K562 (cell line): ENCODE data around the gene COMMD8. TPM values are rescaled to one million over a fixed set of nuclear protein-coding genes. Genes with fewer than 3 reads are reported as not detected.

Source experiments
- ATAC-seq: fragments of 200-7000 bp; cut with Tn5 transposase; 3 replicates; pipeline ENCODE4 v1.9.1; 2020; ENCODE audit warnings: moderate library complexity
- BruUV-seq: library from RNA; stranded (reverse); fragments of 400-500 nt; replicated peaks from 2 replicates; lab custom pipeline; 2021; lab: Mats Ljungman, UMichigan
- CTCF ChIA-PET: fragments of 300-600 bp; formaldehyde crosslinking; extraction: SDS; loops from one replicate; lab custom pipeline; 2021; ENCODE audit warnings: low intra/inter-chr PET ratio; lab: Yijun Ruan, JAX
- POLR2A ChIA-PET: fragments of 300-600, 350-650 bp; sonication (Branson Sonifier 250); formaldehyde crosslinking; extraction: SDS; loops from one replicate; lab custom pipeline; 2021; ENCODE audit warnings: antibody characterized with exemption, inconsistent platforms; lab: Yijun Ruan, JAX
- DNase-seq, 4 experiments: peaks; one replicate each; pipeline versions ENCODE4 v3.0.0 to v3.0.0-alpha.2; 2011 to 2018; ENCODE audit warnings: low spot score in 3 of 4, mixed read lengths in 3 of 4; ENCODE audit errors: extremely low read depth in 1 of 4
- FAIRE-seq: peaks from 2 replicates; lab custom pipeline; 2011; peaks lifted over from hg19 to GRCh38; lab: Jason Lieb, UNC
- H2AFZ ChIP-seq: 2 replicates; pipeline ENCODE4 v1.6.0; 2011; ENCODE audit warnings: low read depth, low read length, control low read depth, inconsistent platforms
- H3K27ac ChIP-seq: fragments of 200-600 bp; 3 replicates; pipeline ENCODE4 v1.8.0; 2011; ENCODE audit warnings: low read depth, mild to moderate bottlenecking, control low read depth, inconsistent platforms, low read length, moderate library complexity, mixed read lengths; ENCODE audit errors: extremely low read depth
- H3K27me3 ChIP-seq, 2 experiments: fragments of 300-600 bp in 1 of 2; 2 replicates in 1 of 2; 3 replicates in 1 of 2; pipeline versions ENCODE4 v1.6.0 to v1.8.0; 2011; ENCODE audit warnings: inconsistent platforms in 2 of 2, low read length in 2 of 2, mild to moderate bottlenecking in 1 of 2, mixed read lengths in 1 of 2, moderate library complexity in 1 of 2; ENCODE audit not compliant: control insufficient read depth in 2 of 2, insufficient read depth in 2 of 2
- H3K36me3 ChIP-seq: fragments of 300-600 bp; 3 replicates; pipeline ENCODE4 v1.8.0; 2011; ENCODE audit warnings: mild to moderate bottlenecking, low read length, inconsistent platforms; ENCODE audit not compliant: control insufficient read depth, insufficient read depth
- H3K4me1 ChIP-seq, 2 experiments: fragments of 200-600 bp in 1 of 2; replicated peaks in 1 of 2; 2 replicates in 1 of 2; 3 replicates in 1 of 2; pipeline versions ENCODE4 v1.5.1 to v1.8.0; 2011; ENCODE audit warnings: inconsistent platforms in 2 of 2, low read length in 2 of 2, mild to moderate bottlenecking in 1 of 2, mixed read lengths in 1 of 2, moderate library complexity in 1 of 2; ENCODE audit not compliant: control insufficient read depth in 2 of 2, insufficient read depth in 2 of 2
- H3K4me2 ChIP-seq: 2 replicates; pipeline ENCODE4 v1.6.1; 2011; ENCODE audit warnings: low read length, control low read depth, inconsistent platforms, mixed read lengths; ENCODE audit not compliant: insufficient read depth
- H3K4me3 ChIP-seq: fragments of 200-600 bp; sonication (generic), shearing (Covaris generic); 2 replicates; pipeline ENCODE4 v1.5.1; 2016; ENCODE audit warnings: control low read depth, inconsistent platforms
- H3K79me2 ChIP-seq: fragments of 200-600 bp; 3 replicates; pipeline ENCODE4 v1.8.0; 2011; ENCODE audit warnings: low read length, inconsistent platforms; ENCODE audit not compliant: control insufficient read depth, insufficient read depth
- H3K9ac ChIP-seq, 2 experiments: 2 replicates each; pipeline versions ENCODE4 v1.6.0 to v1.6.1; 2011; ENCODE audit warnings: low read depth in 2 of 2, low read length in 2 of 2, control low read depth in 1 of 2, inconsistent platforms in 1 of 2, mild to moderate bottlenecking in 1 of 2, mixed read lengths in 1 of 2; ENCODE audit not compliant: insufficient read depth in 1 of 2
- H3K9me1 ChIP-seq: one replicate; pipeline ENCODE4 v1.6.0; 2011; ENCODE audit warnings: inconsistent platforms, mild to moderate bottlenecking, low read length, moderate library complexity; ENCODE audit not compliant: control insufficient read depth, insufficient read depth
- H3K9me3 ChIP-seq: replicated peaks from 2 replicates; pipeline ENCODE4 v1.5.1; 2011; ENCODE audit warnings: low read depth, low read length, inconsistent platforms; ENCODE audit not compliant: control insufficient read depth, insufficient read depth
- H4K20me1 ChIP-seq: replicated peaks from 2 replicates; pipeline ENCODE4 v1.6.1; 2011; ENCODE audit warnings: low read length, inconsistent platforms, mixed read lengths; ENCODE audit not compliant: control insufficient read depth, insufficient read depth
- COPS2 ChIP-seq: fragments of 450-650 bp; conservative IDR thresholded peaks from 2 replicates; pipeline ENCODE4 v1.6.1; 2016; ENCODE audit warnings: mild to moderate bottlenecking, moderate library complexity
- EP300 ChIP-seq: IDR thresholded peaks from 2 replicates; pipeline ENCODE4 v1.6.1; 2012; ENCODE audit warnings: low read length, improper control_type of control experiment
- NCOA2 ChIP-seq, 2 experiments: fragments of 450-650 bp; IDR thresholded peaks; 2 replicates each; pipeline ENCODE4 v1.6.1; 2018; ENCODE audit warnings: mild to moderate bottlenecking in 2 of 2, moderate library complexity in 1 of 2; ENCODE audit not compliant: partially characterized antibody in 2 of 2
- PHF8 ChIP-seq: fragments of 200-600 bp; sonication (generic); IDR thresholded peaks from 2 replicates; pipeline ENCODE4 v1.6.1; 2012; ENCODE audit warnings: mixed run types, mild to moderate bottlenecking, inconsistent platforms, low read length, moderate library complexity, borderline replicate concordance
- PYGO2 ChIP-seq: fragments of 450-650 bp; IDR thresholded peaks from 2 replicates; pipeline ENCODE4 v1.6.1; 2016; ENCODE audit warnings: mild to moderate bottlenecking, missing genetic modification characterization, moderate library complexity, missing compliant biosample characterization
- RAD51 ChIP-seq: fragments of 450-650 bp; IDR thresholded peaks from 2 replicates; pipeline ENCODE4 v1.7.1; 2016; ENCODE audit warnings: low read depth, mild to moderate bottlenecking, borderline replicate concordance
- RB1 ChIP-seq: fragments of 450-650 bp; IDR thresholded peaks from 2 replicates; pipeline ENCODE4 v1.6.1; 2017; ENCODE audit warnings: low read depth, mild to moderate bottlenecking
- STAT6 ChIP-seq: sonication (generic); formaldehyde crosslinking; IDR thresholded peaks from 2 replicates; pipeline ENCODE4 v1.8.1; 2023; ENCODE audit warnings: mild to moderate bottlenecking, missing genetic modification reagents
- SUPT5H ChIP-seq: fragments of 450-650 bp; IDR thresholded peaks from 2 replicates; pipeline ENCODE4 v1.6.1; 2016
- ZNF444 ChIP-seq: fragments of 250-450 bp; sonication (Bioruptor Pico); IDR thresholded peaks from 2 replicates; pipeline ENCODE4 v1.4.0; 2020; ENCODE audit warnings: mild to moderate bottlenecking, moderate library complexity
- ZNF584 ChIP-seq: fragments of 200-800 bp; sonication (Bioruptor generic); IDR thresholded peaks from 2 replicates; pipeline ENCODE4 v1.6.1; 2016; ENCODE audit warnings: low read depth, mild to moderate bottlenecking, missing genetic modification characterization, missing compliant biosample characterization
- WGBS: fragments of 100-300 bp; shearing (Covaris generic); methylation state at CpG from one replicate; pipeline ENCODE4 v1.1.6; 2016; ENCODE audit warnings: low coverage, mixed read lengths; ENCODE audit not compliant: insufficient coverage; ENCODE audit errors: missing lambda C conversion rate; 5-methylcytosine and 5-hydroxymethylcytosine counted together
- in situ Hi-C: fragments of 300-500 bp; cut with MboI; formaldehyde crosslinking; loops from 4 replicates; pipeline ENCODE4 v1.15.0; 2018; ENCODE audit warnings: inconsistent platforms, mixed read lengths
- intact Hi-C: fragments of 100-400 bp; cut with micrococcal nuclease; formaldehyde crosslinking; loops from 2 replicates; pipeline ENCODE4 v1.14.2; 2022
- polyA plus RNA-seq, 8 experiments: library from polyadenylated mRNA; depleted of rRNA in 4 of 8; stranded (reverse) in 5 of 8; unstranded in 3 of 8; fragments of >200 nt; fragmentation: Nextera tagmentation in 2 of 8; fragmentation: Illumina TruSeq in 1 of 8; extraction: Ambion mirVana in 2 of 8; extraction: Trizol in 1 of 8; gene quantifications; 2 replicates each; pipeline versions ENCODE4 v1.2.1 to v1.2.3, GENCODE V29; 2011 to 2014; ENCODE audit warnings: inconsistent platforms in 1 of 8, missing spikeins in 1 of 8
- total RNA-seq, 7 experiments: library from RNA; depleted of rRNA in 6 of 7; stranded (reverse); fragments of >200 nt in 6 of 7; fragmentation: Illumina TruSeq in 2 of 7; extraction: Trizol in 2 of 7; gene quantifications; 2 replicates each; pipeline versions ENCODE4 v1.2.1 to v1.2.3, GENCODE V29; 2011 to 2021; ENCODE audit warnings: low replicate concordance in 1 of 7

COMMD8 gene
- total and polyA plus RNA-seq, 9 of the 15 experiments (the other 6 are each of a cell fraction or from before 2014, with no cell fraction given): 7.6 to 41.0 (median 13.1) TPM

- CTCF ChIA-PET: no interaction called here
- Histone ChIP-seq H3K4me2 (peak overlapping the region; percentile 77), H3K79me2 (no peaks in the 10 kb centered on the region), H3K27me3 (no peaks in the 10 kb centered on the region; a peak in 2 of 5 replicates), H3K9me3 (no peaks in the 10 kb centered on the region), H3K9ac (no peak overlapping the region), H2AFZ (peak overlapping the region; percentile 83), H3K4me1 (peaks cover 3 to 6% of the 10 kb centered on the region in 2 experiments; a peak in 3 of 5 replicates), H4K20me1 (no peaks in the 10 kb centered on the region), H3K27ac (no peak overlapping the region), H3K4me3 (peak overlapping the region; percentile 35), H3K36me3 (no peaks in the 10 kb centered on the region), H3K9me1 (no peaks in the 10 kb centered on the region)
- DNase-seq: no peak
- in situ Hi-C loops (no loop called here), intact Hi-C loops (no loop called here)
- no peak for FAIRE-seq
- 3% methylated on average over 13 of the region's 14 CpGs for WGBS
- POLR2A ChIA-PET: interaction anchor here (0.6 kb wide), 1 partner anchor 49 kb away, joined by 3 read pairs; no protein-coding TSS in a partner anchor
- TF ChIP-seq COPS2: no peak
- TF ChIP-seq PHF8: no peak
- no peak for TF ChIP-seq PYGO2 (tag)
- TF ChIP-seq RAD51: no peak
- no peak for TF ChIP-seq ZNF444 (CRISPR knock-in tag)
- no peak for TF ChIP-seq ZNF584 (CRISPR knock-in tag)
- no peak for TF ChIP-seq STAT6 (CRISPR knock-in tag)
- TF ChIP-seq EP300: no peak
- TF ChIP-seq RB1: no peak
- TF ChIP-seq SUPT5H: no peak
- TF ChIP-seq NCOA2 (IDR thresholded peaks at IDR 0.05; ENCODE audit: partially characterized antibody in 2 of 2): no peak
- BruUV-seq: no TSS peak
- ATAC-seq: no peak
These were observed 22.3 kb upstream of the COMMD8 start for GRCh38 chr4:47485768-47486167.
